ENCODE results near the gene PIP5KL1.

PIP5KL1 gene

GRCh38 chr9:127910613-127911205, 19.9 kb downstream of the PIP5KL1 start:
- DNase-seq = no peak

GRCh38 chr9:127909839-127910273, 20.7 kb downstream of the PIP5KL1 start:
- no peak for DNase-seq

GRCh38 chr9:127908660-127908926, 22.0 kb downstream of the PIP5KL1 start:
- DNase-seq = no peak

- DNase-seq = no peak
Measured at GRCh38 chr9:127907867-127908659, 22.5 kb downstream of the PIP5KL1 start.

GRCh38 chr9:127905788-127906191, 24.8 kb downstream of the PIP5KL1 start:
- DNase-seq = no peak

- no peak for DNase-seq
Measured at GRCh38 chr9:127905004-127905728, 25.4 kb downstream of the PIP5KL1 start.

- no peak for DNase-seq
Measured at GRCh38 chr9:127904561-127905003, 26.0 kb downstream of the PIP5KL1 start.

GRCh38 chr9:127903557-127904475, 26.8 kb downstream of the PIP5KL1 start:
- DNase-seq = no peak

GRCh38 chr9:127899128-127899943, 31.2 kb downstream of the PIP5KL1 start, which contains the start of gene ST6GALNAC6:
ST6GALNAC6 (minus strand) TSS chr9:127899603; CDS start chr9:127897981, 1,622 bp downstream.
- DNase-seq = peak; percentile 6

- no peak for DNase-seq
Measured at GRCh38 chr9:127898433-127899127, 32.0 kb downstream of the PIP5KL1 start.

- peak; percentile 27 for DNase-seq
Measured at GRCh38 chr9:127897193-127897692, 33.3 kb downstream of the PIP5KL1 start.

GRCh38 chr9:127896395-127897192, 34.0 kb downstream of the PIP5KL1 start:
- no peak for DNase-seq

GRCh38 chr9:127895811-127896210, 34.8 kb downstream of the PIP5KL1 start:
- DNase-seq = no peak

GRCh38 chr9:127893392-127893791, 37.2 kb downstream of the PIP5KL1 start:
- no peak for DNase-seq

GRCh38 chr9:127892831-127893230, 37.7 kb downstream of the PIP5KL1 start:
- no peak for DNase-seq

GRCh38 chr9:127890053-127890452, 40.5 kb downstream of the PIP5KL1 start:
- no peak for DNase-seq

GRCh38 chr9:127887792-127888191, 42.8 kb downstream of the PIP5KL1 start:
- DNase-seq = no peak

GRCh38 chr9:127886401-127886972, 44.1 kb downstream of the PIP5KL1 start:
- no peak for DNase-seq

GRCh38 chr9:127885508-127886281, 44.9 kb downstream of the PIP5KL1 start:
- DNase-seq = no peak
